ENCODE measurements around the gene HBG2.

- TF ChIP-seq, protein P1, sequence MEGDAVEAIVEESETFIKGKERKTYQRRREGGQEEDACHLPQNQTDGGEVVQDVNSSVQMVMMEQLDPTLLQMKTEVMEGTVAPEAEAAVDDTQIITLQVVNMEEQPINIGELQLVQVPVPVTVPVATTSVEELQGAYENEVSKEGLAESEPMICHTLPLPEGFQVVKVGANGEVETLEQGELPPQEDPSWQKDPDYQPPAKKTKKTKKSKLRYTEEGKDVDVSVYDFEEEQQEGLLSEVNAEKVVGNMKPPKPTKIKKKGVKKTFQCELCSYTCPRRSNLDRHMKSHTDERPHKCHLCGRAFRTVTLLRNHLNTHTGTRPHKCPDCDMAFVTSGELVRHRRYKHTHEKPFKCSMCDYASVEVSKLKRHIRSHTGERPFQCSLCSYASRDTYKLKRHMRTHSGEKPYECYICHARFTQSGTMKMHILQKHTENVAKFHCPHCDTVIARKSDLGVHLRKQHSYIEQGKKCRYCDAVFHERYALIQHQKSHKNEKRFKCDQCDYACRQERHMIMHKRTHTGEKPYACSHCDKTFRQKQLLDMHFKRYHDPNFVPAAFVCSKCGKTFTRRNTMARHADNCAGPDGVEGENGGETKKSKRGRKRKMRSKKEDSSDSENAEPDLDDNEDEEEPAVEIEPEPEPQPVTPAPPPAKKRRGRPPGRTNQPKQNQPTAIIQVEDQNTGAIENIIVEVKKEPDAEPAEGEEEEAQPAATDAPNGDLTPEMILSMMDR (IDR thresholded peaks at IDR 0.05; ENCODE audit: insufficient read depth, low read length): no peak
- TF ChIP-seq POLR2AphosphoS5 (IDR thresholded peaks at IDR 0.05; ENCODE audit: low read depth) (no peak), GABPA (IDR thresholded peaks at IDR 0.05; ENCODE audit: low read depth) (no peak)
Observed at GRCh38 chr11:5288108-5288905, 33.7 kb upstream of the HBG2 start.
